OCI-LY7 (cell line): ENCODE measurements around the gene GRK5. TPM values are rescaled to one million over a fixed set of nuclear protein-coding genes. Genes with fewer than 3 reads are reported as not detected.

Experiments
- BruUV-seq: library from RNA; stranded (reverse); fragments of 400-500 nt; replicated peaks from 2 replicates; lab custom pipeline; 2021; lab: Mats Ljungman, UMichigan
- CTCF ChIA-PET: fragments of 300-600 bp; sonication (Branson Sonifier 250); formaldehyde crosslinking; loops from one replicate; lab custom pipeline; 2022; ENCODE audit warnings: antibody characterized with exemption; ENCODE audit not compliant: unreplicated experiment; lab: Charles Lee
- POLR2A ChIA-PET: fragments of 300-600 bp; sonication (Branson Sonifier 250); formaldehyde crosslinking; loops from one replicate; lab custom pipeline; 2022; ENCODE audit warnings: antibody characterized with exemption; lab: Charles Lee
- DNase-seq: peaks from one replicate; pipeline ENCODE4 v3.0.0-alpha.2; 2015; ENCODE audit warnings: low spot score
- H2AFZ ChIP-seq: fragments of 200-600 bp; sonication (generic), shearing (Covaris generic); 2 replicates; pipeline ENCODE4 v1.6.1; 2014; ENCODE audit warnings: mild to moderate bottlenecking, antibody characterized with exemption, low read length, moderate library complexity
- H3K27ac ChIP-seq: fragments of 200-600 bp; sonication (generic); 2 replicates; pipeline ENCODE4 v1.5.1; 2014; ENCODE audit warnings: mixed run types, low read depth, mild to moderate bottlenecking, moderate library complexity, low read length, inconsistent platforms; ENCODE audit not compliant: poor library complexity, severe bottlenecking
- H3K36me3 ChIP-seq: fragments of 200-600 bp; sonication (generic); 2 replicates; pipeline ENCODE4 v1.6.1; 2014; ENCODE audit warnings: mild to moderate bottlenecking, antibody characterized with exemption, low read length, moderate library complexity, mixed read lengths; ENCODE audit not compliant: insufficient read depth
- H3K4me1 ChIP-seq: fragments of 200-600 bp; sonication (generic); 2 replicates; pipeline ENCODE4 v1.5.1; 2014; ENCODE audit warnings: mild to moderate bottlenecking, low read length; ENCODE audit not compliant: insufficient read depth, poor library complexity, severe bottlenecking
- H3K4me2 ChIP-seq: fragments of 200-600 bp; sonication (generic); 2 replicates; pipeline ENCODE4 v1.6.1; 2014; ENCODE audit warnings: mild to moderate bottlenecking, low read length
- H3K4me3 ChIP-seq: fragments of 200-600 bp; sonication (generic); 2 replicates; pipeline ENCODE4 v1.5.1; 2014; ENCODE audit warnings: mild to moderate bottlenecking, low read depth, low read length; ENCODE audit not compliant: poor library complexity, severe bottlenecking
- H3K79me2 ChIP-seq: fragments of 200-600 bp; sonication (generic); 2 replicates; pipeline ENCODE4 v1.6.1; 2016; ENCODE audit warnings: low read depth, mild to moderate bottlenecking, low read length, moderate library complexity, mixed read lengths; ENCODE audit not compliant: insufficient read depth
- H3K9me2 ChIP-seq: fragments of 200-600 bp; sonication (generic); 2 replicates; pipeline ENCODE4 v1.6.1; 2016; ENCODE audit warnings: mild to moderate bottlenecking, low read length, mixed read lengths; ENCODE audit not compliant: insufficient read depth
- H3K9me3 ChIP-seq: fragments of 200-600 bp; sonication (generic); 2 replicates; pipeline ENCODE4 v1.6.1; 2014; ENCODE audit warnings: mild to moderate bottlenecking, mixed run types, low read length, mixed read lengths
- H4K20me1 ChIP-seq: fragments of 200-600 bp; sonication (generic); 2 replicates; pipeline ENCODE4 v1.6.1; 2014; ENCODE audit warnings: mild to moderate bottlenecking, antibody characterized with exemption, low read length, moderate library complexity, mixed read lengths; ENCODE audit not compliant: insufficient read depth
- CTCF ChIP-seq: fragments of 200-600 bp; sonication (generic); conservative IDR thresholded peaks from 2 replicates; pipeline ENCODE4 v1.5.1; 2014; ENCODE audit warnings: mild to moderate bottlenecking, antibody characterized with exemption, low read length, moderate library complexity, mixed read lengths
- EZH2phosphoT487 ChIP-seq: fragments of 200-600 bp; sonication (generic); IDR thresholded peaks from 2 replicates; pipeline ENCODE4 v1.6.1; 2018; ENCODE audit warnings: low read depth, borderline replicate concordance, mild to moderate bottlenecking, mixed run types, antibody characterized with exemption, low read length, moderate library complexity, mixed read lengths
- intact Hi-C: fragments of 100-400 bp; cut with micrococcal nuclease; formaldehyde crosslinking; loops from one replicate; pipeline ENCODE4 v1.10.0; 2022; ENCODE audit not compliant: unreplicated experiment
- total RNA-seq, 2 experiments: library from RNA; depleted of rRNA in 1 of 2; stranded (reverse); fragments of >200 nt in 1 of 2; shearing (Covaris generic) in 1 of 2; gene quantifications; 2 replicates each; pipeline ENCODE4 v1.2.3, GENCODE V29; 2014 to 2022

The GRK5 gene
- total RNA-seq, 2 experiments from 2014 or later: 4.7 to 10.2 TPM

GRCh38 chr10:119443441-119443840, 236.1 kb downstream of the GRK5 start:
- no peak overlapping the region for H3K4me3 ChIP-seq
- H3K4me1 ChIP-seq: peaks cover 22% of the 10 kb centered on the region
- H3K79me2 ChIP-seq: no peaks in the 10 kb centered on the region
- no peak overlapping the region for H2AFZ ChIP-seq
- POLR2A ChIA-PET: interaction anchor here (1.0 to 1.5 kb wide), 2 partner anchors 35 to 64 kb away, joined by 3 read pairs; no protein-coding TSS in a partner anchor
- H3K9me2 ChIP-seq: no peaks in the 10 kb centered on the region
- TF ChIP-seq CTCF (no peak), EZH2phosphoT487 (no peak)
- BruUV-seq: no TSS peak
- H3K9me3 ChIP-seq: no peaks in the 10 kb centered on the region
- no peak overlapping the region for H3K4me2 ChIP-seq
- intact Hi-C loops: no loop called here
- no peaks in the 10 kb centered on the region for H4K20me1 ChIP-seq
- H3K36me3 ChIP-seq: no peaks in the 10 kb centered on the region
- CTCF ChIA-PET: interaction anchor here (0.6 to 2.4 kb wide), 4 partner anchors 18 to 244 kb away, joined by 3 to 9 read pairs (median 6); no protein-coding TSS in a partner anchor
- DNase-seq: no peak
- no peak overlapping the region for H3K27ac ChIP-seq

GRCh38 chr10:119443970-119444660, 236.7 kb downstream of the GRK5 start:
- no peak overlapping the region for H3K4me2 ChIP-seq
- peaks cover 22% of the 10 kb centered on the region for H3K4me1 ChIP-seq
- H4K20me1 ChIP-seq: no peaks in the 10 kb centered on the region
- POLR2A ChIA-PET: interaction anchor here (1.0 to 1.5 kb wide), 2 partner anchors 34 to 64 kb away, joined by 3 read pairs; no protein-coding TSS in a partner anchor
- H3K27ac ChIP-seq: no peak overlapping the region
- H3K9me2 ChIP-seq: no peaks in the 10 kb centered on the region
- CTCF ChIA-PET: interaction anchor here (0.9 to 2.4 kb wide), 3 partner anchors 19 to 245 kb away, joined by 3 to 9 read pairs (median 5); no protein-coding TSS in a partner anchor
- H3K36me3 ChIP-seq: no peaks in the 10 kb centered on the region
- DNase-seq: no peak
- intact Hi-C loops: no loop called here
- no peaks in the 10 kb centered on the region for H3K9me3 ChIP-seq
- no peak overlapping the region for H3K4me3 ChIP-seq
- H3K79me2 ChIP-seq: no peaks in the 10 kb centered on the region
- no peak for TF ChIP-seq CTCF
- TF ChIP-seq EZH2phosphoT487: no peak
- no TSS peak for BruUV-seq
- no peak overlapping the region for H2AFZ ChIP-seq

- TF ChIP-seq CTCF (no peak), EZH2phosphoT487 (no peak)
- no peaks in the 10 kb centered on the region for H3K9me2 ChIP-seq
- H3K36me3 ChIP-seq: no peaks in the 10 kb centered on the region
- no peak overlapping the region for H3K4me3 ChIP-seq
- H3K9me3 ChIP-seq: no peaks in the 10 kb centered on the region
- no peak overlapping the region for H2AFZ ChIP-seq
- CTCF ChIA-PET: interaction anchor here (1.0 to 1.6 kb wide), 4 partner anchors 16 to 246 kb away, joined by 3 to 16 read pairs (median 6); no protein-coding TSS in a partner anchor
- H4K20me1 ChIP-seq: no peaks in the 10 kb centered on the region
- no peaks in the 10 kb centered on the region for H3K79me2 ChIP-seq
- peaks cover 26% of the 10 kb centered on the region for H3K4me1 ChIP-seq
- POLR2A ChIA-PET: interaction anchor here (0.6 kb wide), 1 partner anchor 230 kb away, joined by 3 read pairs; no protein-coding TSS in a partner anchor
- H3K27ac ChIP-seq: no peak overlapping the region
- no peak overlapping the region for H3K4me2 ChIP-seq
- BruUV-seq: no TSS peak
- intact Hi-C loops: loop anchor here (1.0 kb wide), 1 partner anchor 246 kb away; no protein-coding TSS in a partner anchor
- no peak for DNase-seq
Observed at GRCh38 chr10:119444866-119445265, 237.5 kb downstream of the GRK5 start.
